C4-2B (cell line): ENCODE data around the gene SNX5.

Experiments
- ZFX ChIP-seq: fragments of 450-650 bp; IDR thresholded peaks from 2 replicates; pipeline ENCODE4 v1.6.1; 2017
- TF ChIP-seq, protein P1 (sequence below): fragments of 450-650 bp; conservative IDR thresholded peaks from 2 replicates; pipeline ENCODE4 v1.5.1; 2017; ENCODE audit warnings: mild to moderate bottlenecking

DNA sequence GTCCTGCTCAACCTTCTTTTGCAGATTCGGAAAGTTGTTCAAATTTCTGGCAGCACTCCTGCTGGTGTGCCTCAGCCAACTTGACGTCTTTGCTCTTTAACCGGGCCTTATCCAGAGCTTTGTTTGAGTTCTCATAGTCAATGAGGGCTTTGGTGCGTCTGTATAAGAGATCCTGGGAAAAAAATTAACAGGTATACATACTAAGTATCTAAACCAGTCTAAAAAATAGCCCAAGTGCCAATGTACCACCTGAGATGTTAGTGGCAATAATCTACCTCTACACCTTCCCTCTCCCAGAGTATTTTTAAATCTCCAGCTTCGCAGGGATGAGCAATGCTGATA lies 21.1 kb downstream of the SNX5 start:
- TF ChIP-seq, protein P1, sequence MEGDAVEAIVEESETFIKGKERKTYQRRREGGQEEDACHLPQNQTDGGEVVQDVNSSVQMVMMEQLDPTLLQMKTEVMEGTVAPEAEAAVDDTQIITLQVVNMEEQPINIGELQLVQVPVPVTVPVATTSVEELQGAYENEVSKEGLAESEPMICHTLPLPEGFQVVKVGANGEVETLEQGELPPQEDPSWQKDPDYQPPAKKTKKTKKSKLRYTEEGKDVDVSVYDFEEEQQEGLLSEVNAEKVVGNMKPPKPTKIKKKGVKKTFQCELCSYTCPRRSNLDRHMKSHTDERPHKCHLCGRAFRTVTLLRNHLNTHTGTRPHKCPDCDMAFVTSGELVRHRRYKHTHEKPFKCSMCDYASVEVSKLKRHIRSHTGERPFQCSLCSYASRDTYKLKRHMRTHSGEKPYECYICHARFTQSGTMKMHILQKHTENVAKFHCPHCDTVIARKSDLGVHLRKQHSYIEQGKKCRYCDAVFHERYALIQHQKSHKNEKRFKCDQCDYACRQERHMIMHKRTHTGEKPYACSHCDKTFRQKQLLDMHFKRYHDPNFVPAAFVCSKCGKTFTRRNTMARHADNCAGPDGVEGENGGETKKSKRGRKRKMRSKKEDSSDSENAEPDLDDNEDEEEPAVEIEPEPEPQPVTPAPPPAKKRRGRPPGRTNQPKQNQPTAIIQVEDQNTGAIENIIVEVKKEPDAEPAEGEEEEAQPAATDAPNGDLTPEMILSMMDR = no peak
- TF ChIP-seq ZFX = no peak
